Stromal cell of bone marrow (primary cell): ENCODE results near the gene GDI1.

Experiments used
- DNase-seq: peaks from one replicate; pipeline ENCODE4 v3.0.0-alpha.2; 2012; ENCODE audit warnings: low read depth

Gene GDI1

DNA sequence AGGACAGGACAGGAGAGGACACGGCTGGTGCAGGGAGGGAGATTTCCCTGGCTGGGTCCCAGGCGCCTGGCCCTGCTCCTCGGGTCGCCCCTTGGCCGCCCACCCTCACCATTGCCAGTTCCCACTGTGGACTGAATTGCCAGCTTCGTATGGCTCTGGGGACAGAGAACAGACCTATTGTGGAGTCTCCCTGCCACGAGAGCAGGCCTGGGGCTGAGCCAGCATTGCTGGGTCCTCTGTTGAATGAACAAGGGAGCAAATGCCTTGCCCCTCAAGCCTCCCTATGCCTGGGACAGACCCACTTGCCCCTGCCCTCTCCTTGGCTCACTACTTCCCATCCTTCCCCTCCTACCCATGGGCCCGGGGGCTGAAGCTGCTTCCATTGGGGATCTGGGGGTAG, 25.4 kb downstream of the GDI1 start:
- no peak for DNase-seq

DNA sequence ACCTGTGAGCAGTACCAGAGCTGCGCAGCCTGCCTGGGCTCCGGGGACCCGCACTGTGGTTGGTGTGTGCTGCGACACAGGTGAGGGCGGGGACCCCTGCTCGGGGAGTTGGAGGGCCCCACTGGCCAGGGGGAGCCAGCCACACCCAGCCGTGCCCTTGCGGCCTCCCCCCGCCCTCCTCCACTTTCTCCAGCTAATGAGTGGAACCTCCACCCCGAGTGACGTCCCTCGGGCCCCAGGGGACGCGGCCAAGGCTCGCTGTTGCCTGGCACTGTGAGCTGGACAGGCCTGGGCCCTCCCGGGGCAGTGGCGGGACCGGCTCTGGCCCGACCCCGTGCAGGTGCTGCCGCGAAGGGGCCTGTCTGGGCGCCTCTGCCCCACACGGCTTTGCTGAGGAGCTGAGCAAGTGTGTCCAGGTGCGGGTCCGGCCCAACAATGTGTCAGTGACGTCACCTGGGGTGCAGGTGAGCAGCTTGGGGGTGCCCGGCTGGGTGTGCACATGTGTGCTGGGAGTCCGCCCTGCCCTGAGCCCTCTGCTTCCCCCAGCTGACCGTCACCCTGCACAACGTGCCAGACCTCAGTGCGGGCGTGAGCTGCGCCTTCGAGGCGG, 26.8 kb downstream of the GDI1 start:
- no peak for DNase-seq

DNA sequence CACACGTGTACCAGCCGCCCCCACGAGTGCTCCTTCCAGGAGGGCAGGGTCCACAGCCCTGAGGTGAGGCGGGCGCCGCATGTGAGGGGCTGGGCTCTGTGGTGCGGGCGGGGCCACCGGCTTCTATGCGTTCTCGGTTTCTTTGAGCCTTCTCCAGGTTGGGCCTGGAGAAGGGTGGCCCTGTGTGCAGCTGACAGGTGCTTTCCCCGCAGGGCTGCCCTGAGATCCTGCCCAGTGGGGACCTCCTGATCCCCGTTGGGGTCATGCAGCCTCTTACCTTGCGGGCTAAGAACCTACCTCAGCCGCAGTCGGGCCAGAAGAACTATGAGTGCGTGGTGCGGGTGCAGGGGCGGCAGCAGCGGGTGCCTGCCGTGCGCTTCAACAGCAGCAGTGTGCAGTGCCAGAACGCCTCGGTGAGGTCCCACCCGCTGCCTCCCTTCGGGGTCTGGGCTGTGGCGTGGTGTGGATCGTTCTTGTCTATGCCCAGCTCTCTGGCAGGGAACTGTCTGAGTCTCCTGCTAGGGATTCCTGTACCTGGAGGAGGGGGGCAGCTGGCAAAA, 27.9 kb downstream of the GDI1 start:
- no peak for DNase-seq

DNA sequence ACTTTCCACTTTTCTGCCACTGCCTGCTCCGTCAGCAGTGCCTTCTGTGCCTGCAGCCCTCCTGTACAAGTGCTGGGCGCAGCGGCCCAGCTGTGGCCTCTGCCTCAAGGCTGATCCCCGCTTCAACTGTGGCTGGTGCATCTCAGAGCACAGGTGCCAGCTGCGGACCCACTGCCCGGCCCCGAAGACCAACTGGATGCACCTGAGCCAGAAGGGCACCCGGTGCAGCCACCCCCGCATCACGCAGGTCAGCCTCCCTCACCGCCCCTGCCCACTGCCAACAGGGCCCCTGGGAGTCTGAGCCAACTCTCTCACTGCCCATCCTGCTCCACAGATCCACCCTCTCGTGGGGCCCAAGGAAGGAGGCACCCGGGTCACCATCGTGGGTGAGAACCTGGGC, 28.6 kb downstream of the GDI1 start:
- DNase-seq, result no peak

DNA sequence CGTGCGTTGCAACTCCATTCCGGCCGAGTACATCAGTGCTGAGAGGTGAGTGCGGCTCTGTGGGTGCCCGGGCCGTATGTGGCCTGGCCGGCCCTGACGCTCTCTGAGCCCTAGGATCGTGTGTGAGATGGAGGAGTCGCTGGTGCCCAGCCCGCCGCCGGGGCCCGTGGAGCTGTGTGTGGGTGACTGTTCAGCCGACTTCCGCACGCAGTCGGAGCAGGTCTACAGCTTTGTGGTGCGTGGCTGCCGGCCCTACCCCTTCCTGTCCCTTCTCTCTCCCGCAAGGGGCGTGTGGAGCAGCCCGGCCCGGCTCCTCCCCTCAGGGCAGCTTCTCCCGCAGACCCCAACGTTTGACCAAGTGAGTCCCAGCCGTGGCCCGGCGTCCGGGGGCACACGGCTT, 29.1 kb downstream of the GDI1 start:
- DNase-seq, result no peak

DNA sequence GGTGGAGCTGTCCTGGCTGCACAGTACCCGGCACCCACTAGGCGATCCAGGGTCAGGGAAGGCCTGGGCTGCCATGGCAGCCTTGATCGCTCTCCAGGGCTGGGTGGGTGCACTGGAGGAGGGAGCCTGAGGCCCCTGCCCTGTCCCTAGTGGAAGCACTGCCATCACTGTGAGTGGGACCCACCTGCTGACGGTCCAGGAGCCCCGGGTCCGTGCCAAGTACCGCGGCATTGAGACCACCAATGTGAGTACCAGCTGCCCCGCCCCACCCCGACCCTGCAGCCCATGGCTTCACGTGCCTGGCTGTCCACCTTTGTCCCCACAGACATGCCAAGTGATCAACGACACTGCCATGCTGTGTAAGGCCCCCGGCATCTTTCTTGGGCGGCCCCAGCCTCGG, 30.0 kb downstream of the GDI1 start:
- no peak for DNase-seq

DNA sequence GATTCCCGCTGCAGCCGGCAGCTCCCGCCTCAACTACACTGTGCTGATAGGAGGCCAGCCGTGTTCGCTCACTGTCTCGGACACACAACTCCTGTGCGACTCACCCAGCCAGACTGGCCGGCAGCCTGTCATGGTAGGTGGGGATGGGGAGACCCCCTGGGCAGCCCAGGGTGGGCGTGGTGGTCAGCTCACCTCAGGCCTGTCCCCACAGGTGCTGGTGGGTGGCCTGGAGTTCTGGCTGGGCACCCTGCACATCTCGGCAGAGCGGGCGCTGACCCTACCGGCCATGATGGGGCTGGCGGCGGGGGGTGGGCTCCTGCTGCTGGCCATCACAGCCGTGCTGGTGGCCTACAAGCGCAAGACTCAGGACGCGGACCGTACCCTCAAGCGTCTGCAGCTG, 30.6 kb downstream of the GDI1 start:
- no peak for DNase-seq

DNA sequence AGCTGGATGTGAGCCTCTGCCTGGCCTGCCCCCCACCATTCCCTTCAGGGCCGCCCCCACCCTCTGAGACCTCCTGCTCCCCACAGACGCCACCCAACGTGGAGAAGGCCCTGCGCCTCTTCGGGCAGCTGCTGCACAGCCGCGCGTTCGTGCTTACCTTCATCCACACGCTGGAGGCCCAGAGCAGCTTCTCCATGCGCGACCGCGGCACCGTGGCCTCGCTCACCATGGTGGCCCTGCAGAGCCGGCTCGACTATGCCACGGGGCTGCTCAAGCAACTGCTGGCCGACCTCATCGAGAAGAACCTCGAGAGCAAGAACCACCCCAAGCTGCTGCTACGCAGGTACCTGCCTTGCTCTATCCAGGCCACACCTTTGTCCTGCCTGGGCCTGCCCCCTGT, 31.3 kb downstream of the GDI1 start:
- no peak for DNase-seq

DNA sequence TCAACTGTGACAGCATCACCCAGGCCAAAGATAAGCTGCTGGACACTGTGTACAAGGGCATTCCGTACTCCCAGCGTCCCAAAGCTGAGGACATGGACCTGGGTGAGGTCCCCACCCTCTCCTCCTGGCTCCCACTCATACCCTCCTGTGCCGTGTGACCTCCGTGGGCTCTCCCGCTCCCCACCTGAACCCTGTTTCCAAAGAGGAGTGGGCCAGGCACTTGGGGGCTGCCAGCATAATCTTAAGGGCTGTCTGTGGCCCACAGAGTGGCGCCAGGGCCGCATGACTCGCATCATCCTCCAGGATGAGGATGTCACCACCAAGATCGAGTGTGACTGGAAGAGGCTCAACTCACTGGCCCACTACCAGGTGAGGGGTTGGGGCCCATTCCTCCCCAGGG, 32.2 kb downstream of the GDI1 start:
- no peak for DNase-seq

DNA sequence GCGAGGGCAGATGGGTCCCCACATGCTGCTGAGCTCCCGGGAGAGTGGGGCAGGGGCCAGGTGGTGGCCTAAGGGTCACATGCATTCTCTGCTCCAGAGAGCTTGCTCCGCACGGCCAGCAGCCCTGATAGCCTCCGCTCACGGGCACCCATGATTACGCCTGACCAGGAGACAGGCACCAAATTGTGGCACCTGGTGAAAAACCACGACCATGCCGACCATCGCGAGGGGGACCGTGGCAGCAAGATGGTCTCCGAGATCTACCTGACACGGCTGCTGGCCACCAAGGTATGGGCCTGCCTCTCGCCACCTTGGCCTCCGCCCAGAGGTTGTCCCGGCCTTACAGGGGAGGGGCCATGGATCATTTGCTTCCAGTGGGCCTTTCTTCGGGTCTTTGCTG, 32.9 kb downstream of the GDI1 start:
- DNase-seq, result no peak

DNA sequence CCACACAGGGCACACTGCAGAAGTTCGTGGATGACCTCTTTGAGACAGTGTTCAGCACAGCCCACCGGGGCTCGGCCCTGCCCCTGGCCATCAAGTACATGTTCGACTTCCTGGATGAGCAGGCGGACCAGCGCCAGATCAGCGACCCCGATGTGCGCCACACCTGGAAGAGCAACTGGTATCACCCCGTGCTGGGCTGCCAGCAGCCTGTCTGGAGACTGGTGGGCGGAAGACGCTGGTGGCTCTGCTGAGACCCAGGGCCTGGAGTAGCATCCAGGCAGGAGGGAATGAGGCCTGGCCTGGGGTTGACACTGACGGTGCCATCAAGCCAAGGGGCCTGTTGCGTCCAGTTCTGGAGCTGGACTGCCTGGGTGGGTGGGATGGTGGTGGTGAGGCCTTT, 33.5 kb downstream of the GDI1 start:
- DNase-seq, result no peak

DNA sequence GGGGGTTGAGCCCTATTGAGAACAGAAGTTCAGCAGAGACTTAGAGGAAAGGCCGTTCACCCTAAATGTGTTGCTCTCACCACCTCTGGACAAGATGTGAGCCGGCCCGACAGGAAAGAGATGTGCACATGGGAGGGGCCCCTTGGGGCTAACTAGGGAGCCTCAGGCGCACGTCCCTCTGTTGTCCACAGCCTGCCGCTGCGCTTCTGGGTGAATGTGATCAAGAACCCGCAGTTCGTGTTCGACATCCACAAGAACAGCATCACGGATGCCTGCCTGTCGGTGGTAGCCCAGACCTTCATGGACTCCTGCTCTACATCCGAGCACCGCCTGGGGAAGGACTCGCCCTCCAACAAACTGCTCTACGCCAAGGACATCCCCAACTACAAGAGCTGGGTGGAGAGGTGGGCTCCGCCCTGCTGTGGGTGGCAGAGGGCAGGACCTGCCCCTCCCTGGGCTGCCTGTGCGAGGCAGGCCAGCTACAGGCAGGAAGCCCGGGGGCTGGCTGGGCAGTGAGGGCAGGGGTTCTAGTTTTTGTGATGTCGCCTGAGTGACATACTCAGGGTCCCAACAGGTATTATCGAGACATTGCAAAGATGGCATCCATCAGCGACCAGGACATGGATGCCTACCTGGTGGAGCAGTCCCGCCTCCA, 34.1 kb downstream of the GDI1 start:
- no peak for DNase-seq

DNA sequence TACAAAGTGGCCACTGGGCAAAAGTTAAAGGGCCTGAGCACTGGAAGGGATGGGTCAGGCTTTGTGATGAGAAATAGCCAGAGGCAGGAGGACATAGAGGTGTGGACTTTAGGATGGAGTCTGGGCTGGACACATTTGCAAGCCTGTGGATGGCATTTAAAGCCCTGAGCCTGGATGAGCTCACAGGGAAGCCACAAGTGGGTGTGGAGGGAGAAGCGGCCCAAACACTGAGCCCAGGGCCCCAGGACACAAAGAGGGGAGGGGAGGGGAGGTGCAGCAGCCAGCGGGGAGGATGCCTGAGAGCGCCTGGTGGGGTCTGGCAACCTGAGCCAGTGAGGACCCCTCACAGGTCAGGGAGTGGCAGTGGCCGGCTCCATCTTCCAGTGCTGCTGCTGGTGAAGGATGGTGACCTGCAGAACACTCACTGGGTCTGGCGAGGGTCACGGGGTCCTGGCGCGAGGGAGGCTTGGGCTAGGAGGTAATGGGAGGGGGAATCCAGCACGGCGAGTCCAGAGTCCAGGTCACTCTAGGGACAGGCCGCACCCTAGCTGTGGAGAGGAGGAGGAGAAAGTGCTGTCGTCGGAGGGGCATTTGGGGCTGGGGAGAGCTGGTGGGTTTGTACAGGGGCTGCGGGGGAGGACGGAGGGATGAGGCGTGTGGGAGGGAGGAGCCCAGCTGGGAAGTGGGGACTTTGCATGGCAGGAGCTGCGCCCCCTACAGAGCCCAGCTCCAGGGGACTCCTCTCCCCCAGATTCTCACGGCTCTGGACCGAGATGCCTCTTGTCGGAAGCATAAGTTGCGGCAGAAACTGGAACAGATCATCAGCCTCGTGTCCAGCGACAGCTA, 35.1 kb downstream of the GDI1 start:
- DNase-seq, result no peak

DNA sequence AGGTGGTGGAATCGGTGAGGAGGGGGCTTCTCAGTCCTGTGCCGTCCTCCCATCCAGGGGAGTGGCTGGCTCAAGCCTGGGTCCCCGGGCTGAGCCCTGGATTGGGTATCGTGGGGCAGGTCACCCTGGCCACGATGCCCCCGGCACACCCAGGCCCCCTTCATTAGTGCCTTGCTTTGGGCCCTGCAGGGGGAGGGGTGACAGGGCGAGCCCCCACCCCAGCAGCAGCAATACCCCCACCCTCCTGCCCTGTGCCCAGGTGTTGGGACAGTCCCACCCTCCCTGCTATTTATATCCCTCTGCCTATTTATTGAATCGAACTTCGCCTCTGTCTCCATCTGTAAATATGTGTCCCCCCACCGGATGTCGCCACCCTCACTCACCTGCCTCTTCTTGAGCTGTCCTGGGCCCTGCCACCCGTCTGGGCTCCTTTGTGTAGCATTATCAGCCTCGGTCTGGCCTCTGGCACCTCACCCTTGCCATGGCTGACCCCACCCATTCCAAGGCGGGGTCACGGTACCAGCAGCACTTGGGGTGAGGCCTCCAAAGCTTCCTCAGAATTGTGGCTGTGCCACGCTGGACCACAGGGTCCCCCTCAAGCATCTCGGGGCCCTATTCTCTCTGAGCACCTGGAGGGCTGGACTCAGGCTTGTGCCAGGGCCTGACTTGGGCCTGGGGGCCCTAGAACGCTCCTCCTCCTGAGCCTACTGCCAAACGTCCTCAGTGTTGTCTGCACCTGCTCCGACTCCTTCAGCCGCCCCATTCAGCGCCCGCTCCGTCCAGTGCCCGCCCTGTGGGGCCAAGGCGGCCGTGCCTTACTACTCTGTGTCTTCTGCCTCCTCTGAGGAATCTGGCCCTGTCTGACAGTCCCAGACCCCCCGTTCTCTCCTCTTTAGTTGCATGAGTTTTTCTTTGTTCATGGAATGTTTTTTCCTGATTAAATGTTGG, 36.0 kb downstream of the GDI1 start:
- no peak for DNase-seq

DNA sequence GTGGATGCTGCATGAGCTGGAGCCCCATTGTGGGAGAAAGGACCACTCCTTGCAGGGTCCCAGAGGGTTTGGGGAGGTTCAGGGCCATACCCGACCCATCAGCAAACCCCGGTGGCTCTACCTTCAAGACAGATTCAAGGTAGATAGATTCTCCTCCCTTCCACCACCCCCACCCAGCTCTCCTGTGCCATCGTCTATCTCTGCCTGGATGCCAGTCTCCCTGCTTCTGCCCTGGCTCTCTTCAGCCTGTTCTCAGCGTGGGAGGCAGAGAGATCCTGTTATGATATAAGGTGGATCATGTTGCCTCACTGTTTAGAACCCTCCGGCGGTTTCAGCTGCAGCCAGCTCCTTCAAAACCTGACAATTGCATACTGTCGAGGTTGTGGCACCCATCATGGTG, 36.7 kb downstream of the GDI1 start:
- DNase-seq, result no peak

DNA sequence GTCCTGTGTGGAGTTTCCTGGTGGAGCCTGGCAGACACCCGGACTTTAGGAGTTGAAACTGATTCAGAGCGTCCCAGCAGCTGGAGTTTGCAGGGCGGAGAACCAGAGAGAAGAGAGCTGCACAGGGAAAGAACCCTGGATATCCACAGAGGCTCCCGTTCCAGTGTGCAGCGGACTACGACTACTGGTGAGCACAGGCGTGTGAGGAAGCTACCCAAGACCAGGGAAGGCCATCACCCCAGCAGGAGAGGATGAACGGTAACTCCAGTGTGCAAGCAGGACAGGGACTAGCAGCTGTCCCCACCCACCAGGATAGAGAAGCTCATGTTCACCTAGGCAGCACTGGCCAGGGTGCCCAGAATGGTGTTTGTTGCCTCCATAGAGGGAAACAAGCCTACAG, 39.9 kb downstream of the GDI1 start:
- no peak for DNase-seq

DNA sequence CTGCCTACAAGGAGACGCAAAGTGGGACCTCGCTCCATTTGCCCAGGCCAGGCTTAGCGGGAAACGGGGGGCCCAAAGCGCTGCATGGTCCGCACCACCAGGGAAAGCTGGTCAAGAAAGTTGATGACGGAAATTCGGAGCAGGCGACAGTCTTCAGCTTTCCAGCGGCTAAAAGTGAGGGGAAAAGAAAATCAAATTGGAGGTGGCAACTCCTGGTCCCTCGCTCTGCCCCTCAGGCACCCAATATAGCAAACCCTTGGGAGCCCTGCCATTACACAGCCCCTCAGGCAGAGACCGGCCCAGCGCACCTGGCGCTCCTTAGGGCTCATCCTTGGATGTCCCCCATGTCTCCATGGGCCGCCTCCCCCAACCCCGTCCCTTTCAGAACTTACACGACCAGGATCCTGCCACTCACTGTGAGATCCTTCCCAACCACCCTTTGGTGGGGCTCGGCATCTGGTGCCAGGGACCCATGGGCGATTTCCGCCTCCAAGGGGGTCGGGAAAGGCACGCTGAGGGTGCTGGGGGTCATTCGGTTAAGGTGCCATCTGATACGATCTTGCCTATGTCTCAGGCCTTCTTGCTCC, 41.0 kb downstream of the GDI1 start:
- DNase-seq, result no peak

DNA sequence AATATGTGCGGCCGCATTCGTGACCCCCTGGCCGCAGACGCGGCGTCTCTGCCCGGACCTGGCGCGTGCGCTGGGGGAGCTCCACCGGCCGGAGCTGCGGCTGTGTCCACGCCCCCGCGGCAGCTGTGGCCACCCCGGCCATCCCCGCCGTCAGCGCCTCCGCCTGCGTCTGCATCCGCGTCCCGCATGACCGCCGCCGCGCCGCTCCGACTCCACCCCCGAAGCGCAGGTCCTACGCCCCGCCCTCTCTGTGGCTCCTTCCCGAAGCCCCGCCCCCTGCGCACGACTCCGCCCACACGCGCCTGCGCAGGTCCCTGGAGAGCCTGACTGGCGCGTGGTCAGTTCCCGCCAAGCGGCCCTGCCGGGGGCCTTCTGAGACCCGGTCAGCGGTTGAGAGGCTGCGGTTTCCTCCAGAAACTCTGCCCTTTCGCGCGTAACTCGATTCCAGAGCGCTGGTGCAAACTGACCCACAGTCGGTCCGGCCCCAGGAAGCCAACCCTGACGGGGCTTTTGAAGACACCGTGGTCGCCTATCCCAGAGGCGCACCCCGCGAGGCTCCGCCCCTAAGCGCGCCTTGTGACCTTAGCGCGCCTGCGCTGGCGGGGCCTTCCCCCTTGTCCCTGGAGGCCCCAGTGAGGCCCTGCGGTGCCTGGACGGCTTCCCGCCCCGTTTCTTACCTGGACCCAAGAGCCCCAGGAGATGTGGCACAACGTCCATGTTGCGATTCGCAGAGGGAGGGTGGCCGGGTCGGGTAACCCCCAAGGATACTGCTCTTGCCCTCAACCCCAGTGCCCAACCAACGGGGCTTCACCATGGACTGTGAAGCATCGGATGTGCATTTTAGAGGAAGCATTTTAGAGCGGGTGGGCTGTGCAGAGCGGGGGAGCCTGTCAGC, 42.0 kb downstream of the GDI1 start, which contains the start of gene LAGE3:
TSS of gene LAGE3 (minus strand) at position 554 of the 895 bp plus-strand sequence. CDS start at position 188, 366 bp downstream.
- DNase-seq, result peak; percentile 62

DNA sequence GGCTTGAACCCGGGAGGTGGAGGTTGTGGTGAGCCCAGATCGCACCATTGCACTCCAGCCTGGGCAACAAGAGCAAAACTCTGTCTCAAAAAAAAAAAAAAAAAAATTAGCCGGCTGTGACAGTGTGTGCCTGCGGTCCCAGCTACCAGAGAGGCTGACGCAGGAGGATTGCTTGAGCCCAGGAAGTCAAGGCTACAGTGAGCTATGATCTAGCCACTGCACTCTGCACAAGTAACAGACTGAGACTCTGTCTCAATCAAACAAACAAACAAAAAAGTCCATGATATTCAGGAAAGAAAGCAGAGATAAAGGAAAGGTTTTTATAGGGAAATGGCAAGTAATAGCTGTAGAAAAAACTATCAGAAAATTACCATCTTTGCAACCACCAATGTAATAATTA, 44.2 kb downstream of the GDI1 start:
- DNase-seq, result no peak

DNA sequence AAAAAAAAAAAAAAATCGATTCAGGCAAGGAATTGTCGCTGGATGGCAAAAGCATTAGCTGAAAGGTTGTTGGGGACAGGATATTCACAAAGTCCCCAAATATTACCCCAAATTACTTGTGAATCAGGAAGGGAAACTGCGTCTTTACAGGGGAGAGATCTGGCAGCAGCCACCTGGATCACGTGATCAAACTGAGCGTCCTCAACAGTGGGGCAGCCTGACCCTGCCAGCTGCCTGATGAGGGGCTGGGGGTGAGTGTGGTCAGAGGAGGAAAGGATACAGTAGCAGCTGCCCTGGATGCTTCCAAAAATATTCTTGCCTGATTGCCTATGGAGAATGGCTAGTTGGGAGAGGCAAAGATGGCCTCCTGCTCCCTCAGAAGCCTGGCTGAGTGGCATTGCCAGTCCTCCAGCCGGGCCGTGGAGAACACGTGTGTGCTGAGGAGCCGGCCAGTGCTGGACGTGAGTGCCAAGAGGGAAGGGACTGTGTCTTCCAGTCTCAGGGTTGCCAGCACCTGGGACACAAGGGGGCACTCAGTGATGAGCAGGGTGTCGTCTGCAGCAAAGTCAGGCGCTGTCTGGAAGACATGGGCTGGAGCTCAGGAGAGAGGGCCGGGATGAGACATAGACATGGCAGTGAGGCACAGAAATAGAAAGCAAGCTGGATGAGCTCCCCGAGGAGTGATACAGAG, 45.1 kb downstream of the GDI1 start:
- DNase-seq, result no peak
